Body of pancreas (tissue), 4 donors: ENCODE results near the gene SLC6A20. TPM values are rescaled to one million over a fixed set of nuclear protein-coding genes. Genes with fewer than 3 reads are reported as not detected.

Experiments
- ATAC-seq: fragments of 150-250 bp; one replicate; pipeline ENCODE4 v1.9.1; 2016
- DNase-seq, 4 donors: peaks; one replicate each; pipeline ENCODE4 v3.0.0-alpha.2; 2019
- H3K27ac ChIP-seq, 4 donors: fragments of 200-600 bp; sonication (generic); 1 replicate in 3 of 4; 2 replicates in 1 of 4; pipeline versions ENCODE4 v1.5.1 to v1.6.1; 2016 to 2019; ENCODE audit warnings: mild to moderate bottlenecking in 1 of 4, mixed read lengths in 1 of 4, moderate library complexity in 1 of 4
- H3K27me3 ChIP-seq, 2 donors: fragments of 200-600 bp; sonication (generic); one replicate each; pipeline ENCODE4 v1.6.0; 2016; ENCODE audit warnings: mild to moderate bottlenecking in 1 of 2
- H3K36me3 ChIP-seq, 2 donors: fragments of 200-600 bp; sonication (generic); replicated peaks in 1 of 2; 2 replicates each; pipeline ENCODE4 v1.5.1; 2016; ENCODE audit warnings: low read depth in 2 of 2; ENCODE audit not compliant: insufficient read depth in 1 of 2
- H3K4me1 ChIP-seq: fragments of 200-600 bp; sonication (generic); one replicate; pipeline ENCODE4 v1.6.0; 2016
- H3K4me3 ChIP-seq, 2 donors: fragments of 200-600 bp; sonication (generic); 1 replicate in 1 of 2; 2 replicates in 1 of 2; pipeline ENCODE4 v1.5.1; 2016 to 2019
- H3K9me3 ChIP-seq, 3 donors: fragments of 200-600 bp; sonication (generic); 1 replicate in 2 of 3; 2 replicates in 1 of 3; pipeline ENCODE4 v1.5.1; 2016
- POLR2A ChIP-seq, 3 donors: fragments of 450-650 bp; IDR thresholded peaks; one replicate each; pipeline ENCODE4 v1.6.1; 2016; ENCODE audit warnings: antibody characterized with exemption in 3 of 3, mild to moderate bottlenecking in 2 of 3
- WGBS, 2 donors: methylation state at CpG; one replicate each; pipeline ENCODE4 v1.1.5; 2017; 5-methylcytosine and 5-hydroxymethylcytosine counted together
- intact Hi-C: fragments of 100-400 bp; cut with DNase I; formaldehyde crosslinking; loops from one replicate; pipeline ENCODE4 v1.15.1; 2023
- total RNA-seq, 2 donors: library from RNA; depleted of rRNA; stranded (reverse); fragments of >200 nt; gene quantifications; one replicate each; pipeline ENCODE4 v1.1.0, GENCODE V29; 2016
- TF ChIP-seq, protein P1 (sequence below), 7 experiments: fragments of 450-650 bp in 4 of 7; fragments of 200-600 bp in 3 of 7; sonication (generic) in 3 of 7; IDR thresholded peaks; one replicate each; pipeline ENCODE4 v1.5.1; 2016 to 2019; ENCODE audit warnings: antibody characterized with exemption in 7 of 7

Gene SLC6A20
- total RNA-seq, 2 donors from 2014 or later = 4.7 to 5.3 TPM

GRCh38 chr3:45739991-45740390 is 56.3 kb downstream of the SLC6A20 start:
- 80 to 90% methylated on average over 2 of the region's 2 CpGs for WGBS, 2 donors
- no peak overlapping the region for H3K4me3 ChIP-seq
- no peaks in the 10 kb centered on the region for H3K4me1 ChIP-seq
- peaks cover 6 to 39% of the 10 kb centered on the region in 2 donors for H3K36me3 ChIP-seq
- H3K27ac ChIP-seq = no peak overlapping the region
- no peak for TF ChIP-seq POLR2A (IDR thresholded peaks at IDR 0.05)
- TF ChIP-seq, protein P1, sequence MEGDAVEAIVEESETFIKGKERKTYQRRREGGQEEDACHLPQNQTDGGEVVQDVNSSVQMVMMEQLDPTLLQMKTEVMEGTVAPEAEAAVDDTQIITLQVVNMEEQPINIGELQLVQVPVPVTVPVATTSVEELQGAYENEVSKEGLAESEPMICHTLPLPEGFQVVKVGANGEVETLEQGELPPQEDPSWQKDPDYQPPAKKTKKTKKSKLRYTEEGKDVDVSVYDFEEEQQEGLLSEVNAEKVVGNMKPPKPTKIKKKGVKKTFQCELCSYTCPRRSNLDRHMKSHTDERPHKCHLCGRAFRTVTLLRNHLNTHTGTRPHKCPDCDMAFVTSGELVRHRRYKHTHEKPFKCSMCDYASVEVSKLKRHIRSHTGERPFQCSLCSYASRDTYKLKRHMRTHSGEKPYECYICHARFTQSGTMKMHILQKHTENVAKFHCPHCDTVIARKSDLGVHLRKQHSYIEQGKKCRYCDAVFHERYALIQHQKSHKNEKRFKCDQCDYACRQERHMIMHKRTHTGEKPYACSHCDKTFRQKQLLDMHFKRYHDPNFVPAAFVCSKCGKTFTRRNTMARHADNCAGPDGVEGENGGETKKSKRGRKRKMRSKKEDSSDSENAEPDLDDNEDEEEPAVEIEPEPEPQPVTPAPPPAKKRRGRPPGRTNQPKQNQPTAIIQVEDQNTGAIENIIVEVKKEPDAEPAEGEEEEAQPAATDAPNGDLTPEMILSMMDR (IDR thresholded peaks at IDR 0.05) = no peak
- no peaks in the 10 kb centered on the region for H3K9me3 ChIP-seq
- DNase-seq (no peak), ATAC-seq (no peak)
- H3K27me3 ChIP-seq = no peaks in the 10 kb centered on the region
- intact Hi-C loops = no loop called here

- ATAC-seq = no peak
- intact Hi-C loops = no loop called here
- WGBS, 2 donors = 82 to 100% methylated on average over 2 of the region's 2 CpGs
- Histone ChIP-seq H3K9me3 (no peaks in the 10 kb centered on the region), H3K27ac (no peak overlapping the region), H3K36me3 (peaks cover 6 to 49% of the 10 kb centered on the region in 2 donors), H3K4me1 (no peaks in the 10 kb centered on the region), H3K27me3 (no peaks in the 10 kb centered on the region), H3K4me3 (no peak overlapping the region)
- no peak for DNase-seq
- TF ChIP-seq, protein P1 (IDR thresholded peaks at IDR 0.05) = no peak
- no peak for TF ChIP-seq POLR2A (IDR thresholded peaks at IDR 0.05)
Observed at GRCh38 chr3:45737234-45737633, 59.1 kb downstream of the SLC6A20 start.

- Histone ChIP-seq H3K4me3 (no peak overlapping the region), H3K27me3 (no peaks in the 10 kb centered on the region), H3K27ac (no peak overlapping the region), H3K36me3 (peaks cover 6 to 53% of the 10 kb centered on the region in 2 donors), H3K9me3 (no peaks in the 10 kb centered on the region), H3K4me1 (no peaks in the 10 kb centered on the region)
- intact Hi-C loops = no loop called here
- DNase-seq = no peak
- TF ChIP-seq, protein P1 (IDR thresholded peaks at IDR 0.05) = no peak
- no peak for TF ChIP-seq POLR2A (IDR thresholded peaks at IDR 0.05)
- ATAC-seq = no peak
Observed at GRCh38 chr3:45736707-45737106, 59.6 kb downstream of the SLC6A20 start.

- intact Hi-C loops = no loop called here
- H3K4me3 ChIP-seq = no peak overlapping the region
- no peaks in the 10 kb centered on the region for H3K27me3 ChIP-seq
- H3K27ac ChIP-seq = no peak overlapping the region
- 83 to 86% methylated on average over 4 of the region's 4 CpGs for WGBS, 2 donors
- no peaks in the 10 kb centered on the region for H3K4me1 ChIP-seq
- ATAC-seq (no peak), DNase-seq (no peak)
- H3K36me3 ChIP-seq = peaks cover 0 to 29% of the 10 kb centered on the region in 2 donors
- TF ChIP-seq POLR2A (IDR thresholded peaks at IDR 0.05) = no peak
- TF ChIP-seq, protein P1 (IDR thresholded peaks at IDR 0.05) = no peak
- H3K9me3 ChIP-seq = no peaks in the 10 kb centered on the region
Observed at GRCh38 chr3:45730409-45731154, 65.8 kb downstream of the SLC6A20 start.

DNA sequence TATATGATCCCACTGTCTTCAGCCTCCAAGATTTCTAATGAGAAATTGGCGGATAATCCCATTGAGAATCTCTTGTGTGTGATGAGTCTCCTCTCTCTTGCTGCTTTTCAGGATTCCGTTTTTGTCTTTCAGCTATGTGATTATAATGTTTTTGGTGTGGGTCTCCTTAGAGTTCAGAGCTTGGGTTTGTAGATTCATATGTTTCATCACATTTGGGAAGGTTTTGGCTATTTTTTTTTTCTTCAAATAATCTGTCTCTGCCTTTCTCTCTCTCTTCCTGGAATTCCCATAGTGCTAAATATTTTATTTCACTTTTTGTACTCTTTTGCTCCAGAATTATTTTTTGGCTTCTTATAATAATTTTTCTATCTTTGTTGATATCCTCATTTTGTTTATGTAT is 66.7 kb downstream of the SLC6A20 start:
- TF ChIP-seq POLR2A (IDR thresholded peaks at IDR 0.05) = no peak
- TF ChIP-seq, protein P1 (IDR thresholded peaks at IDR 0.05) = no peak
- Histone ChIP-seq H3K36me3 (peaks cover 0 to 24% of the 10 kb centered on the region in 2 donors), H3K27ac (no peak overlapping the region), H3K4me3 (no peak overlapping the region), H3K9me3 (no peaks in the 10 kb centered on the region), H3K4me1 (no peaks in the 10 kb centered on the region), H3K27me3 (no peaks in the 10 kb centered on the region)
- ATAC-seq = no peak
- WGBS, 2 donors = 94% methylated on average over 2 of the region's 2 CpGs
- DNase-seq = no peak
- intact Hi-C loops = no loop called here
